ENCODE measurements around the gene CUBN.
A peak's percentile ranks its signal among the peaks of the same experiment; 100 is the strongest.

Gene CUBN

GRCh38 chr10:16952610-16953009, 177.0 kb downstream of the CUBN start:
- no peak for DNase-seq (ENCODE audit: low read depth, low spot score)

- no peak for DNase-seq (ENCODE audit: low read depth, low spot score)
These were observed 177.5 kb downstream of the CUBN start for GRCh38 chr10:16952080-16952479.

- DNase-seq (ENCODE audit: low read depth, low spot score), result peak; percentile 67
These were observed 178.7 kb downstream of the CUBN start for GRCh38 chr10:16950656-16951601.

GRCh38 chr10:16949816-16950215, 179.8 kb downstream of the CUBN start:
- no peak for DNase-seq (ENCODE audit: low read depth, low spot score)

GRCh38 chr10:16948361-16948760, 181.2 kb downstream of the CUBN start:
- no peak for DNase-seq (ENCODE audit: low read depth, low spot score)

GRCh38 chr10:16947069-16947468, 182.5 kb downstream of the CUBN start:
- no peak for DNase-seq (ENCODE audit: low read depth, low spot score)

- DNase-seq (ENCODE audit: low read depth, low spot score), result no peak
These were observed 184.0 kb downstream of the CUBN start for GRCh38 chr10:16945593-16945992.

- DNase-seq (ENCODE audit: low read depth, low spot score), result no peak
These were observed 184.6 kb downstream of the CUBN start for GRCh38 chr10:16944986-16945385.

GRCh38 chr10:16944402-16944801, 185.2 kb downstream of the CUBN start:
- no peak for DNase-seq (ENCODE audit: low read depth, low spot score)

GRCh38 chr10:16943295-16944285, 186.0 kb downstream of the CUBN start:
- DNase-seq (ENCODE audit: low read depth, low spot score), result no peak

- no peak for DNase-seq (ENCODE audit: low read depth, low spot score)
These were observed 187.1 kb downstream of the CUBN start for GRCh38 chr10:16942381-16943078.

GRCh38 chr10:16941870-16942269, 187.7 kb downstream of the CUBN start:
- no peak for DNase-seq (ENCODE audit: low read depth, low spot score)

- no peak for DNase-seq (ENCODE audit: low read depth, low spot score)
These were observed 188.5 kb downstream of the CUBN start for GRCh38 chr10:16941067-16941466.

GRCh38 chr10:16938952-16939351, 190.7 kb downstream of the CUBN start:
- no peak for DNase-seq (ENCODE audit: low read depth, low spot score)

GRCh38 chr10:16934461-16934860, 195.2 kb downstream of the CUBN start:
- DNase-seq (ENCODE audit: low read depth, low spot score), result no peak

- DNase-seq (ENCODE audit: low read depth, low spot score), result no peak
These were observed 195.8 kb downstream of the CUBN start for GRCh38 chr10:16933783-16934182.

GRCh38 chr10:16931930-16932329, 197.7 kb downstream of the CUBN start:
- no peak for DNase-seq (ENCODE audit: low read depth, low spot score)

GRCh38 chr10:16930540-16930939, 199.1 kb downstream of the CUBN start:
- no peak for DNase-seq (ENCODE audit: low read depth, low spot score)

- DNase-seq (ENCODE audit: low read depth, low spot score), result no peak
These were observed 200.5 kb downstream of the CUBN start for GRCh38 chr10:16929069-16929468.

- DNase-seq (ENCODE audit: low read depth, low spot score), result no peak
These were observed 202.1 kb downstream of the CUBN start for GRCh38 chr10:16927546-16927945.

- no peak for DNase-seq (ENCODE audit: low read depth, low spot score)
These were observed 205.9 kb downstream of the CUBN start for GRCh38 chr10:16923726-16924125.

- DNase-seq (ENCODE audit: low read depth, low spot score), result no peak
These were observed 206.3 kb downstream of the CUBN start for GRCh38 chr10:16923309-16923708.
